H1 (cell line): ENCODE measurements around the gene SAG.

ENCODE experiments used
- ATF3 ChIP-seq: IDR thresholded peaks from 2 replicates; pipeline ENCODE4 v1.6.1; 2011; ENCODE audit warnings: low read depth, mild to moderate bottlenecking, low read length; ENCODE audit not compliant: insufficient read depth
- CEBPB ChIP-seq: IDR thresholded peaks from 2 replicates; pipeline ENCODE4 v1.6.1; 2012; ENCODE audit warnings: low read depth, low read length
- CTCF ChIP-seq, 3 experiments: IDR thresholded peaks; 1 replicate in 2 of 3; 2 replicates in 1 of 3; pipeline versions ENCODE4 v1.5.1 to v1.6.1; 2011; ENCODE audit warnings: low read length in 3 of 3, mild to moderate bottlenecking in 3 of 3, inconsistent platforms in 2 of 3, low read depth in 1 of 3, moderate library complexity in 1 of 3; ENCODE audit not compliant: insufficient read depth in 1 of 3; ENCODE audit errors: control extremely low read depth in 1 of 3
- EGR1 ChIP-seq: IDR thresholded peaks from 2 replicates; pipeline ENCODE4 v1.6.1; 2011; ENCODE audit warnings: low read depth, low read length, borderline replicate concordance
- EZH2 ChIP-seq: fragments of 200-600 bp; sonication (generic); IDR thresholded peaks from 2 replicates; pipeline ENCODE4 v1.7.1; 2012; ENCODE audit warnings: low read depth, mild to moderate bottlenecking, moderate library complexity, low read length, inconsistent platforms; ENCODE audit not compliant: severe bottlenecking
- GABPA ChIP-seq: IDR thresholded peaks from 2 replicates; pipeline ENCODE4 v1.6.1; 2011; ENCODE audit warnings: mild to moderate bottlenecking, low read length, moderate library complexity, borderline replicate concordance; ENCODE audit not compliant: insufficient read depth
- KDM1A ChIP-seq: fragments of 200-600, 300-600 bp; sonication (generic); IDR thresholded peaks from 2 replicates; pipeline ENCODE4 v1.7.1; 2016; ENCODE audit warnings: mild to moderate bottlenecking, low read length, borderline replicate concordance
- POLR2A ChIP-seq, 2 experiments: IDR thresholded peaks; 1 replicate in 1 of 2; 2 replicates in 1 of 2; pipeline ENCODE4 v1.6.1; 2011; ENCODE audit warnings: low read depth in 2 of 2, low read length in 2 of 2, mild to moderate bottlenecking in 2 of 2; ENCODE audit errors: control extremely low read depth in 1 of 2
- POLR2AphosphoS5 ChIP-seq: IDR thresholded peaks from 2 replicates; pipeline ENCODE4 v1.6.1; 2011; ENCODE audit warnings: low read depth, low read length
- USF2 ChIP-seq: IDR thresholded peaks from 2 replicates; pipeline ENCODE4 v1.6.1; 2011; ENCODE audit warnings: low read length, improper control_type of control experiment

- TF ChIP-seq CTCF (IDR thresholded peaks at IDR 0.05; ENCODE audit: control extremely low read depth in 1 of 3, insufficient read depth in 1 of 3, low read depth in 1 of 3, low read length in 3 of 3) (no peak), POLR2A (IDR thresholded peaks at IDR 0.05; ENCODE audit: control extremely low read depth in 1 of 2, low read depth in 2 of 2, low read length in 2 of 2) (no peak), GABPA (no peak), ATF3 (no peak), POLR2AphosphoS5 (no peak), CEBPB (no peak), EZH2 (no peak), USF2 (no peak), EGR1 (no peak), KDM1A (no peak)
These were observed 28.7 kb upstream of the SAG start for GRCh38 chr2:233278921-233279320.
